ENCODE data around the gene TAF1B.

DNA sequence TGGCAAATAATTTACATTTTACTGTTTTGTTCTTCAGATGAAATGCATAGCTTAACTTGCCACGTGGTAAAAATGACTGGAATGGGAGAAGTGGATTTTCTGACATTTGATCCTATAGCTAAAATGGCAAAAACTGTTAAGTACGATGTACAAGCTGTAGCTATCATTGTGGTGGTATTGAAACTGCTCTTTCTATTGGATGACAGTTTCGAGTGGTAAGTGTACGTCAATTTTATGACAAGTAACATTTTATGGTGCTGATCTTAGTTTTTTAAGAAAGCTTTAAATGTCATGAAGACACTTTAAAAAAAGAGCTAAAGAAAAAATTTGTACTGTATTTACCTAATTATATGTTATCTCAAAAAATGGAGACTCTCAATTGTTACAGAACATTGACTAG, 67.4 kb downstream of the TAF1B start:
- TF ChIP-seq, protein P1, sequence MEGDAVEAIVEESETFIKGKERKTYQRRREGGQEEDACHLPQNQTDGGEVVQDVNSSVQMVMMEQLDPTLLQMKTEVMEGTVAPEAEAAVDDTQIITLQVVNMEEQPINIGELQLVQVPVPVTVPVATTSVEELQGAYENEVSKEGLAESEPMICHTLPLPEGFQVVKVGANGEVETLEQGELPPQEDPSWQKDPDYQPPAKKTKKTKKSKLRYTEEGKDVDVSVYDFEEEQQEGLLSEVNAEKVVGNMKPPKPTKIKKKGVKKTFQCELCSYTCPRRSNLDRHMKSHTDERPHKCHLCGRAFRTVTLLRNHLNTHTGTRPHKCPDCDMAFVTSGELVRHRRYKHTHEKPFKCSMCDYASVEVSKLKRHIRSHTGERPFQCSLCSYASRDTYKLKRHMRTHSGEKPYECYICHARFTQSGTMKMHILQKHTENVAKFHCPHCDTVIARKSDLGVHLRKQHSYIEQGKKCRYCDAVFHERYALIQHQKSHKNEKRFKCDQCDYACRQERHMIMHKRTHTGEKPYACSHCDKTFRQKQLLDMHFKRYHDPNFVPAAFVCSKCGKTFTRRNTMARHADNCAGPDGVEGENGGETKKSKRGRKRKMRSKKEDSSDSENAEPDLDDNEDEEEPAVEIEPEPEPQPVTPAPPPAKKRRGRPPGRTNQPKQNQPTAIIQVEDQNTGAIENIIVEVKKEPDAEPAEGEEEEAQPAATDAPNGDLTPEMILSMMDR (IDR thresholded peaks at IDR 0.05; ENCODE audit: low read length): no peak
- TF ChIP-seq EZH2 (IDR thresholded peaks at IDR 0.05; ENCODE audit: borderline replicate concordance, low read length): no peak

Data from OCI-LY1 (cell line).